ENCODE results near the gene LHX6. TPM values are rescaled to one million over a fixed set of nuclear protein-coding genes. Genes with fewer than 3 reads are reported as not detected.

LHX6 gene
- total and polyA plus RNA-seq, 10 donors = 0.04 to 1.3 (median 0.40) TPM; not detected in 3

- TF ChIP-seq POLR2A (IDR thresholded peaks at IDR 0.05) (no peak), POLR2AphosphoS5 (IDR thresholded peaks at IDR 0.05) (no peak)
- TF ChIP-seq, protein P1, sequence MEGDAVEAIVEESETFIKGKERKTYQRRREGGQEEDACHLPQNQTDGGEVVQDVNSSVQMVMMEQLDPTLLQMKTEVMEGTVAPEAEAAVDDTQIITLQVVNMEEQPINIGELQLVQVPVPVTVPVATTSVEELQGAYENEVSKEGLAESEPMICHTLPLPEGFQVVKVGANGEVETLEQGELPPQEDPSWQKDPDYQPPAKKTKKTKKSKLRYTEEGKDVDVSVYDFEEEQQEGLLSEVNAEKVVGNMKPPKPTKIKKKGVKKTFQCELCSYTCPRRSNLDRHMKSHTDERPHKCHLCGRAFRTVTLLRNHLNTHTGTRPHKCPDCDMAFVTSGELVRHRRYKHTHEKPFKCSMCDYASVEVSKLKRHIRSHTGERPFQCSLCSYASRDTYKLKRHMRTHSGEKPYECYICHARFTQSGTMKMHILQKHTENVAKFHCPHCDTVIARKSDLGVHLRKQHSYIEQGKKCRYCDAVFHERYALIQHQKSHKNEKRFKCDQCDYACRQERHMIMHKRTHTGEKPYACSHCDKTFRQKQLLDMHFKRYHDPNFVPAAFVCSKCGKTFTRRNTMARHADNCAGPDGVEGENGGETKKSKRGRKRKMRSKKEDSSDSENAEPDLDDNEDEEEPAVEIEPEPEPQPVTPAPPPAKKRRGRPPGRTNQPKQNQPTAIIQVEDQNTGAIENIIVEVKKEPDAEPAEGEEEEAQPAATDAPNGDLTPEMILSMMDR (IDR thresholded peaks at IDR 0.05 in 8 of 11, conservative IDR thresholded peaks at IDR 0.05 in 3 of 11) = no peak
- H3K36me3 ChIP-seq = no peaks in the 10 kb centered on the region
- WGBS, 5 donors = 72 to 82% (median 77%) methylated on average over 7 of the region's 7 CpGs
- no peak for DNase-seq
- peaks cover 0 to 19% (median 0%) of the 10 kb centered on the region in 7 donors for H3K27me3 ChIP-seq (replicated peaks in 1 of 7)
- no peaks in the 10 kb centered on the region for H3K4me1 ChIP-seq
- no peak overlapping the region for H3K4me3 ChIP-seq
- no peak overlapping the region for H3K27ac ChIP-seq
- no peaks in the 10 kb centered on the region for H3K9me3 ChIP-seq
- intact Hi-C loops (cut with DNase I; ENCODE audit: low total_unique reads) = no loop called here
Measured at GRCh38 chr9:122183501-122183900, 45.3 kb downstream of the LHX6 start.

DNA sequence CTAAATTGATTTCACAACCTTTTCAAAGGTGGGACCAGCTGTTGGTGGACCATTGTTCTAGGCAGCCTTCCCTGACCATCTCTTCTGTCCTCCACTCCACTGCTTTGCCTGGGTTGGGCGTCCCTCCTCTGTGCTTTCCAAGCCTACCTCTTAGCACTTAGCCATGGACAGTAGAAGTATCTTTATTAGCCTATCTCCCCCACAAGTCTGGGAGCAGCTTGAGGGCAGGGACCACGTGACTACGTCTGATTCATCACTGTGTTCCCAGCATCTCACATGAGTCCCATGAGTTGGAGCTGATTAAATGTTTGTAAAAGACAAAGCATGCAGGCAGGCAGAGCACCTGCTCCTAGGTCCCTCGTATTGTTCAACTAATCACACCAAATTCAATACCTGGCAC lies 48.1 kb downstream of the LHX6 start:
- DNase-seq = no peak
- H3K36me3 ChIP-seq = no peaks in the 10 kb centered on the region
- H3K27ac ChIP-seq = no peak overlapping the region
- H3K4me1 ChIP-seq = no peaks in the 10 kb centered on the region
- H3K4me3 ChIP-seq = no peak overlapping the region
- intact Hi-C loops (cut with DNase I; ENCODE audit: low total_unique reads) = no loop called here
- 37 to 72% (median 60%) methylated on average over 4 of the region's 4 CpGs for WGBS, 5 donors
- no peak for TF ChIP-seq POLR2AphosphoS5 (IDR thresholded peaks at IDR 0.05)
- TF ChIP-seq, protein P1 (IDR thresholded peaks at IDR 0.05 in 8 of 11, conservative IDR thresholded peaks at IDR 0.05 in 3 of 11) = no peak
- no peak for TF ChIP-seq POLR2A (IDR thresholded peaks at IDR 0.05)
- no peaks in the 10 kb centered on the region for H3K9me3 ChIP-seq
- peaks cover 0 to 19% (median 0%) of the 10 kb centered on the region in 7 donors for H3K27me3 ChIP-seq (replicated peaks in 1 of 7)

DNA sequence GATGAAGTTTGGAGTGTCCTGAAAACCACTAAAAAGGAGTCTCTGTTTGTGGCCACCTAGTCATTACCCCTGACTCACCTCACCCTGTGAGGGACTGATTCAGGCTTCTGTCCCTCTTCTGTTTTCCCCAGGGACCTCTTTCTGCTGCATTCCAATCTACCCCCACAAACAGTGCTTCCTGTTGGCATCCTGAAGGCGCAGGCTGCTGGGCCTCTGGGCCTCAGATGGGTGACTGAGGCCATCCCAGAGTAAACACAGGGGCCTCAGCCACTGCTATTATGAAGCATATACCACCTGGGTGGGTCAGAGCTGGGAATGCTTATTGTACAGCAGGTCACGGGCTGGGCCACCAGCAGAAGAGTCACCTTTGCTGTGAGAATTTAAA lies 49.1 kb downstream of the LHX6 start:
- Histone ChIP-seq H3K27ac (no peak overlapping the region), H3K9me3 (no peaks in the 10 kb centered on the region), H3K36me3 (no peaks in the 10 kb centered on the region), H3K27me3 (replicated peaks in 1 of 7) (peaks cover 0 to 23% (median 0%) of the 10 kb centered on the region in 7 donors), H3K4me1 (no peaks in the 10 kb centered on the region), H3K4me3 (no peak overlapping the region)
- TF ChIP-seq POLR2AphosphoS5 (IDR thresholded peaks at IDR 0.05) (no peak), POLR2A (IDR thresholded peaks at IDR 0.05) (no peak)
- TF ChIP-seq, protein P1 (IDR thresholded peaks at IDR 0.05 in 8 of 11, conservative IDR thresholded peaks at IDR 0.05 in 3 of 11) = no peak
- intact Hi-C loops (cut with DNase I; ENCODE audit: low total_unique reads) = no loop called here
- 60 to 82% (median 74%) methylated on average over 2 of the region's 2 CpGs for WGBS, 5 donors
- no peak for DNase-seq

- Histone ChIP-seq H3K4me1 (no peaks in the 10 kb centered on the region), H3K4me3 (no peak overlapping the region), H3K36me3 (no peaks in the 10 kb centered on the region), H3K27me3 (replicated peaks in 1 of 7) (peaks cover 0 to 28% (median 0%) of the 10 kb centered on the region in 7 donors), H3K27ac (no peak overlapping the region), H3K9me3 (no peaks in the 10 kb centered on the region)
- 87 to 96% (median 90%) methylated on average over 5 of the region's 5 CpGs for WGBS, 5 donors
- no peak for DNase-seq
- no peak for TF ChIP-seq POLR2A (IDR thresholded peaks at IDR 0.05)
- TF ChIP-seq, protein P1 (IDR thresholded peaks at IDR 0.05 in 8 of 11, conservative IDR thresholded peaks at IDR 0.05 in 3 of 11) = no peak
- TF ChIP-seq POLR2AphosphoS5 (IDR thresholded peaks at IDR 0.05) = no peak
- intact Hi-C loops (cut with DNase I; ENCODE audit: low total_unique reads) = no loop called here
Measured at GRCh38 chr9:122179054-122179689, 49.6 kb downstream of the LHX6 start.
